Natural killer cell (primary cell): ENCODE data around the gene SNX9. TPM values are rescaled to one million over a fixed set of nuclear protein-coding genes. Genes with fewer than 3 reads are reported as not detected.

Source experiments
- ATAC-seq, 3 donors: fragments of 150-1000 bp in 2 of 3; fragments of 200-7000 bp in 1 of 3; cut with Tn5 transposase; 1 replicate in 1 of 3; 2 replicates in 2 of 3; pipeline ENCODE4 v1.10.0; 2021; ENCODE audit warnings: mild to moderate bottlenecking in 2 of 3, moderate library complexity in 2 of 3
- DNase-seq, 2 donors: peaks; one replicate each; pipeline versions ENCODE4 v3.0.0 to v3.0.0-alpha.2; 2013 to 2021; ENCODE audit warnings: mixed read lengths in 1 of 2
- H3K27ac ChIP-seq: one replicate; pipeline ENCODE4 v1.5.1; 2013; ENCODE audit warnings: mild to moderate bottlenecking, low read length
- H3K27me3 ChIP-seq: one replicate; pipeline ENCODE4 v1.6.1; 2013; ENCODE audit warnings: low read length; ENCODE audit not compliant: control insufficient read depth, insufficient read depth
- H3K36me3 ChIP-seq: one replicate; pipeline ENCODE4 v1.6.1; 2013; ENCODE audit warnings: low read length; ENCODE audit not compliant: control insufficient read depth, insufficient read depth
- H3K4me1 ChIP-seq: one replicate; pipeline ENCODE4 v1.6.1; 2013; ENCODE audit warnings: low read length; ENCODE audit not compliant: control insufficient read depth, insufficient read depth
- H3K4me3 ChIP-seq: one replicate; pipeline ENCODE4 v1.5.1; 2013; ENCODE audit warnings: low read length
- H3K9me3 ChIP-seq: one replicate; pipeline ENCODE4 v1.6.1; 2013; ENCODE audit warnings: low read length; ENCODE audit not compliant: control insufficient read depth, insufficient read depth
- H3K27ac Mint-ChIP-seq, 2 donors: one replicate each; pipeline ENCODE4 v1.8.0; 2022; ENCODE audit warnings: mild to moderate bottlenecking in 2 of 2, mixed read lengths in 2 of 2, moderate library complexity in 1 of 2
- H3K27me3 Mint-ChIP-seq, 2 donors: one replicate each; pipeline ENCODE4 v1.8.0; 2022; ENCODE audit warnings: low read depth in 2 of 2, mixed read lengths in 2 of 2
- H3K36me3 Mint-ChIP-seq: one replicate; pipeline ENCODE4 v1.8.0; 2022; ENCODE audit warnings: mixed read lengths
- H3K4me1 Mint-ChIP-seq, 2 donors: one replicate each; pipeline ENCODE4 v1.8.0; 2022; ENCODE audit warnings: mixed read lengths in 2 of 2
- H3K4me3 Mint-ChIP-seq: one replicate; pipeline ENCODE4 v1.8.0; 2022; ENCODE audit warnings: mild to moderate bottlenecking, moderate library complexity, mixed read lengths
- H3K9me3 Mint-ChIP-seq, 2 donors: one replicate each; pipeline ENCODE4 v1.8.0; 2022; ENCODE audit warnings: mixed read lengths in 2 of 2
- WGBS: methylation state at CpG from one replicate; pipeline ENCODE4 v1.1.7; 2013; ENCODE audit warnings: missing lambda C conversion rate; ENCODE audit not compliant: insufficient coverage; 5-methylcytosine and 5-hydroxymethylcytosine counted together
- intact Hi-C: fragments of 100-400 bp; cut with micrococcal nuclease; formaldehyde crosslinking; loops from one replicate; pipeline ENCODE4 v1.14.2; 2022
- total RNA-seq, 4 donors: library from RNA; stranded (reverse); fragments of 120-200 nt in 1 of 4; gene quantifications; one replicate each; pipeline versions ENCODE4 v1.2.3 to v1.2.4, GENCODE V29; 2013 to 2022
- TF ChIP-seq, protein P1 (sequence below): fragments of 200-600 bp; IDR thresholded peaks from one replicate; pipeline ENCODE4 v1.8.0; 2022; ENCODE audit warnings: antibody characterized with exemption

The SNX9 gene
- total RNA-seq, 3 donors from 2014 or later (not counting 1 experiment from before 2014, with no cell fraction given), result 6.0 to 9.7 (median 7.3) TPM

DNA sequence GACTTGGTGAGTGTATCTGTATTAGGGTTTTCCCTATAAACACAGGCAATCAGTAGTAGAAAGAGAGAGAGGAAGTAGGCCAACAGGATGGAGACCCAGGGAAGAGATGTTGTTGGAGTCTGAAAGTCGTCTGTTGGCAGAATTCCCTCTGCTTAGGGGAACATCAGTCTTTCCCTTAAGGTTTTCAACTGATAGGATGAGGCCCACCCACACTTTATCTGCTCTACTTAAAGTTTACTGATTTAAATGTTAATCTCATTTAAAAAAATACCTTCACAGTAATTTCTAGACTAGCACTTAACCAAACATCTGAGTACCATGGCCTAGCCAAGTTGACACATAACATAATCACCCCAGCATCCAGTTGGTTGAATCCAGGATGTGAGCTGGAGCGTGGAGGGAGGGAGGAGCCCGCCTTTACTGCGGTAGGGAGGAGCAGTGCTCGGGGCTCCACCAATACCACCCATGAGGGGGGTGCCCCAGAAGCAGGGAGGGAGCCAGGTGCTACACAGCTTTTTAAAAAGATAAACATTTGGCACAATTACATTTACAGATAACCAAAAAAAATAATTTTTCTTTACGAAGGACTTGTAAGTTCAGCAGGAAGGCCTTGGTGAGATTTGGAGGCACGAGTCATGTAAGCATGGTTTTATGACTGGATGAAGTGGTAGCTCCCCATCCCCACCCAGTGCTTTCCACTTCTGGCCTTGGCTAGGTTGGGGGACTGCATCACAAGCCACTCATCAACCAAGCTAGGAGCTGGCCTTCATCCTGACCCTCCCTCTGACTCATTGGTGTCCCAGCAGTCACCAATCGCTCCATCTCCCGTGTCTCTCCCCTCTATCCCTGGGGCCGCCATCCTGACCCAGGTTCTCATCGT is 18.4 kb upstream of the SNX9 start:
- no peak for ATAC-seq
- Mint-ChIP-seq H3K27me3 (peaks cover 18 to 42% of the 10 kb centered on the region in 2 donors), H3K36me3 (peaks cover 8% of the 10 kb centered on the region)

DNA sequence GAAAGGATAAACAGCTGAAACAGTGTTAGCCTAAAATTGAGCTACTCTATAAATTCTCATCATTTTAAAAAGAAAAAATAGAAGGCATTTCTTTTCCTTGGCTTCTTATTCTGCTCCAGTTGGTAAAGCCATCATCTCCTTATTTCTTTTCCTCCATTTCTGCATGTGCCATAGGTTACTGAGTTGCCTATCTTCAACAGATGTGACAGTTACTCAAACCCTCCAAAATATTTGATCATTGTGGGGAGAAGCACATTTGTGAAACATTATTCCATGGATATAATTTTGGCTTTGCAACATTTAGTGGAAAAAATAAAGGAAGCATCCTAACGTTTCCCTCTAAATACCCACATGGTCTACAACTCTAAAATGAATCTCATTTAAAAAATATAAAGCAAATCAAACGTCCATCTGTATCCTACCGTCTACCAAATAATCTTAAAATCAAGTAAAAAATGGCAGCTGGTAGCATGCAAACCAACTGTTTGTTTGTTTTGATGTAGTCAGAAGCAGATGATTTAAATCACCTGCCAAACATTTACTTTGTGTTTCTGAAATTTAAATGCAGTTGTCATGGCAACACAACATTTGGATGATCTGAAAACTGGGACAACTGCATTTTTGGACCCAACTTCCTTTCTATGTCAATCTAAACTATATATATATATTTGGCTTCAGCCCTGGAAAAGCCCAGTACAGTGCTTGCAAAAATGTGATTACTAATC is 16.8 kb upstream of the SNX9 start:
- Histone ChIP-seq H3K27me3 (no peaks in the 10 kb centered on the region), H3K36me3 (no peaks in the 10 kb centered on the region), H3K9me3 (peaks cover 4% of the 10 kb centered on the region), H3K4me1 (no peaks in the 10 kb centered on the region), H3K27ac (no peak overlapping the region), H3K4me3 (no peak overlapping the region)
- no peak overlapping the region for H3K27ac Mint-ChIP-seq
- peaks cover 16 to 32% of the 10 kb centered on the region in 2 donors for H3K27me3 Mint-ChIP-seq
- H3K4me1 Mint-ChIP-seq, result no peaks in the 10 kb centered on the region
- H3K36me3 Mint-ChIP-seq, result peaks cover 8% of the 10 kb centered on the region
- WGBS, result no CpG with 5 or more reads among the region's 3 CpGs
- ATAC-seq, result no peak
- H3K4me3 Mint-ChIP-seq, result no peak overlapping the region
- H3K9me3 Mint-ChIP-seq, result no peaks in the 10 kb centered on the region
- TF ChIP-seq, protein P1, sequence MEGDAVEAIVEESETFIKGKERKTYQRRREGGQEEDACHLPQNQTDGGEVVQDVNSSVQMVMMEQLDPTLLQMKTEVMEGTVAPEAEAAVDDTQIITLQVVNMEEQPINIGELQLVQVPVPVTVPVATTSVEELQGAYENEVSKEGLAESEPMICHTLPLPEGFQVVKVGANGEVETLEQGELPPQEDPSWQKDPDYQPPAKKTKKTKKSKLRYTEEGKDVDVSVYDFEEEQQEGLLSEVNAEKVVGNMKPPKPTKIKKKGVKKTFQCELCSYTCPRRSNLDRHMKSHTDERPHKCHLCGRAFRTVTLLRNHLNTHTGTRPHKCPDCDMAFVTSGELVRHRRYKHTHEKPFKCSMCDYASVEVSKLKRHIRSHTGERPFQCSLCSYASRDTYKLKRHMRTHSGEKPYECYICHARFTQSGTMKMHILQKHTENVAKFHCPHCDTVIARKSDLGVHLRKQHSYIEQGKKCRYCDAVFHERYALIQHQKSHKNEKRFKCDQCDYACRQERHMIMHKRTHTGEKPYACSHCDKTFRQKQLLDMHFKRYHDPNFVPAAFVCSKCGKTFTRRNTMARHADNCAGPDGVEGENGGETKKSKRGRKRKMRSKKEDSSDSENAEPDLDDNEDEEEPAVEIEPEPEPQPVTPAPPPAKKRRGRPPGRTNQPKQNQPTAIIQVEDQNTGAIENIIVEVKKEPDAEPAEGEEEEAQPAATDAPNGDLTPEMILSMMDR, result no peak
- intact Hi-C loops, result no loop called here
- no peak for DNase-seq

More for the DNA sequence above, 18.4 kb upstream of the SNX9 start:
- H3K27ac Mint-ChIP-seq, result no peak overlapping the region
- H3K4me3 Mint-ChIP-seq, result no peak overlapping the region
- no peak for DNase-seq
- intact Hi-C loops, result no loop called here
- Histone ChIP-seq H3K36me3 (no peaks in the 10 kb centered on the region), H3K4me1 (no peaks in the 10 kb centered on the region), H3K4me3 (no peak overlapping the region), H3K9me3 (peaks cover 4% of the 10 kb centered on the region), H3K27me3 (no peaks in the 10 kb centered on the region), H3K27ac (no peak overlapping the region)
- H3K4me1 Mint-ChIP-seq, result no peaks in the 10 kb centered on the region
- H3K9me3 Mint-ChIP-seq, result no peaks in the 10 kb centered on the region
- WGBS, result 96% methylated on average over 6 of the region's 11 CpGs
- TF ChIP-seq, protein P1, result no peak

DNA sequence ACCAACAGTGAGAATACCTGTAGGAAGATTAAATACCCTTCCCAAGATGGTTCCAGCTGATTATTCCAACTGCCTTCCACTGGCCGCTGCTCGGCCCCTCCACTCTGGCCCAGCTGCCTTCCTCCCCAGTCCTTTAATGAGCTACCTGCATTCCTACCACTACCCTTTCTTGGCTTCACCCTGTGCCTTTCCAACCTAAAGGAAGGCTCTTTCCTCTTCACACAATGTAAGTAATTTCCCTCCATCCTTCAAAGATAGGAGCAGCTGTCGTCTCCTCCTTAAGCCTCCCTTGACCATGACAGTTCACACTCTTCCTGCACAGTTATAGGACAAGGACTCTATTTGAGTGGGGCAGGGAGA is 16.2 kb upstream of the SNX9 start:
- H3K36me3 ChIP-seq, result no peaks in the 10 kb centered on the region
- no peaks in the 10 kb centered on the region for H3K4me1 Mint-ChIP-seq
- intact Hi-C loops, result no loop called here
- H3K9me3 ChIP-seq, result peaks cover 4% of the 10 kb centered on the region
- peaks cover 13 to 30% of the 10 kb centered on the region in 2 donors for H3K27me3 Mint-ChIP-seq
- H3K4me1 ChIP-seq, result no peaks in the 10 kb centered on the region
- no peak overlapping the region for H3K4me3 ChIP-seq
- H3K4me3 Mint-ChIP-seq, result no peak overlapping the region
- ATAC-seq (no peak), DNase-seq (no peak)
- H3K9me3 Mint-ChIP-seq, result no peaks in the 10 kb centered on the region
- H3K36me3 Mint-ChIP-seq, result peaks cover 8% of the 10 kb centered on the region
- WGBS, result 84% methylated on average over 3 of the region's 3 CpGs
- TF ChIP-seq, protein P1, result no peak
- H3K27ac ChIP-seq, result no peak overlapping the region
- H3K27ac Mint-ChIP-seq, result no peak overlapping the region
- H3K27me3 ChIP-seq, result no peaks in the 10 kb centered on the region
